B cell (primary cell): Measurements from ENCODE around the gene HOXD1. TPM values are rescaled to one million over a fixed set of nuclear protein-coding genes. Genes with fewer than 3 reads are reported as not detected.

Source experiments
- ATAC-seq: fragments of 200-7000 bp; cut with Tn5 transposase; one replicate; pipeline ENCODE4 v1.10.0; 2021; ENCODE audit warnings: low read depth, mild to moderate bottlenecking, moderate number of reproducible peaks, moderate library complexity
- CTCF ChIA-PET: fragments of 350-600 bp; sonication (Branson Sonifier 250); formaldehyde crosslinking; loops from one replicate; lab custom pipeline; 2021; ENCODE audit warnings: antibody characterized with exemption, inconsistent platforms; lab: Charles Lee
- POLR2A ChIA-PET: fragments of 350-600 bp; sonication (Branson Sonifier 250); formaldehyde crosslinking; loops from one replicate; lab custom pipeline; 2021; ENCODE audit warnings: antibody characterized with exemption; lab: Charles Lee
- DNase-seq: peaks from one replicate; pipeline ENCODE4 v3.0.0; 2013
- H2AFZ ChIP-seq: 2 replicates; pipeline ENCODE4 v1.6.1; 2012; ENCODE audit warnings: mild to moderate bottlenecking, low read depth, low read length; ENCODE audit not compliant: insufficient read depth, poor library complexity, severe bottlenecking
- H3K27ac ChIP-seq, 2 donors: 1 replicate in 1 of 2; 2 replicates in 1 of 2; pipeline ENCODE4 v1.5.1; 2012 to 2013; ENCODE audit warnings: low read length in 2 of 2, mild to moderate bottlenecking in 2 of 2, moderate library complexity in 1 of 2
- H3K27me3 ChIP-seq, 4 experiments: fragments of 200-600 bp in 1 of 4; sonication (generic) in 1 of 4; replicated peaks in 1 of 4; 1 replicate in 2 of 4; 2 replicates in 2 of 4; pipeline versions ENCODE4 v1.6.1 to v1.7.0; 2013 to 2016; ENCODE audit warnings: low read length in 3 of 4, mild to moderate bottlenecking in 2 of 4, mixed read lengths in 1 of 4, moderate library complexity in 1 of 4; ENCODE audit not compliant: insufficient read depth in 4 of 4, control insufficient read depth in 3 of 4; ENCODE audit errors: control extremely low read depth in 1 of 4
- H3K36me3 ChIP-seq, 2 experiments: replicated peaks in 1 of 2; 1 replicate in 1 of 2; 2 replicates in 1 of 2; pipeline versions ENCODE4 v1.6.1 to v1.7.1; 2013; ENCODE audit warnings: low read length in 1 of 2; ENCODE audit not compliant: insufficient read depth in 2 of 2, control insufficient read depth in 1 of 2; ENCODE audit errors: control extremely low read depth in 1 of 2, extremely low read depth in 1 of 2
- H3K4me1 ChIP-seq, 2 donors: fragments of 200-600 bp in 1 of 2; sonication (generic) in 1 of 2; 1 replicate in 1 of 2; 2 replicates in 1 of 2; pipeline versions ENCODE4 v1.5.1 to v1.6.1; 2013 to 2017; ENCODE audit warnings: low read length in 2 of 2; ENCODE audit not compliant: control insufficient read depth in 2 of 2, insufficient read depth in 2 of 2
- H3K4me2 ChIP-seq: replicated peaks from 2 replicates; pipeline ENCODE3; 2012; ENCODE audit warnings: mild to moderate bottlenecking, low read depth, low read length; ENCODE audit not compliant: poor library complexity, severe bottlenecking
- H3K4me3 ChIP-seq, 5 experiments: fragments of 200-600 bp in 1 of 5; sonication (generic) in 1 of 5; 1 replicate in 3 of 5; 2 replicates in 2 of 5; pipeline versions ENCODE4 v1.5.1 to v1.7.0; 2011 to 2016; ENCODE audit warnings: low read length in 4 of 5, mild to moderate bottlenecking in 4 of 5, low read depth in 2 of 5, control low read depth in 1 of 5, moderate library complexity in 1 of 5; ENCODE audit not compliant: insufficient read depth in 1 of 5; ENCODE audit errors: control extremely low read depth in 1 of 5, extremely low read depth in 1 of 5
- H3K79me2 ChIP-seq: fragments of 200-600 bp; sonication (generic); one replicate; pipeline ENCODE4 v1.6.0; 2016; ENCODE audit warnings: low read length; ENCODE audit not compliant: control insufficient read depth, insufficient read depth
- H3K9ac ChIP-seq: fragments of 200-600 bp; sonication (generic); 2 replicates; pipeline ENCODE4 v1.6.1; 2017; ENCODE audit warnings: mild to moderate bottlenecking, low read length, moderate library complexity
- H3K9me3 ChIP-seq, 3 donors: one replicate each; pipeline versions ENCODE4 v1.6.1 to v1.7.1; 2013; ENCODE audit warnings: low read length in 2 of 3; ENCODE audit not compliant: control insufficient read depth in 2 of 3, insufficient read depth in 1 of 3; ENCODE audit errors: control extremely low read depth in 1 of 3
- H4K20me1 ChIP-seq: 2 replicates; pipeline ENCODE4 v1.6.0; 2012; ENCODE audit warnings: mild to moderate bottlenecking, low read length; ENCODE audit not compliant: insufficient read depth, control insufficient read depth, poor library complexity, severe bottlenecking
- H3K27ac Mint-ChIP-seq: one replicate; pipeline ENCODE4 v1.8.0; 2021; ENCODE audit warnings: mixed read lengths
- H3K27me3 Mint-ChIP-seq: one replicate; pipeline ENCODE4 v1.8.0; 2021; ENCODE audit warnings: mixed read lengths
- H3K4me1 Mint-ChIP-seq: one replicate; pipeline ENCODE4 v1.8.0; 2021; ENCODE audit warnings: mixed read lengths
- H3K4me3 Mint-ChIP-seq: one replicate; pipeline ENCODE4 v1.8.0; 2021; ENCODE audit warnings: mixed read lengths
- H3K9me3 Mint-ChIP-seq: one replicate; pipeline ENCODE4 v1.8.0; 2022; ENCODE audit warnings: mixed read lengths; ENCODE audit not compliant: insufficient read depth
- CTCF ChIP-seq: fragments of 200-600 bp; IDR thresholded peaks from one replicate; pipeline ENCODE4 v1.8.0; 2022; ENCODE audit warnings: antibody characterized with exemption, mild to moderate bottlenecking
- EZH2 ChIP-seq: IDR thresholded peaks from 2 replicates; pipeline ENCODE4 v1.6.1; 2012; ENCODE audit warnings: borderline replicate concordance, low read depth, mild to moderate bottlenecking, moderate library complexity, low read length; ENCODE audit not compliant: insufficient read depth, poor library complexity, severe bottlenecking
- WGBS: methylation state at CpG from one replicate; pipeline ENCODE4 v1.1.5; 2013; ENCODE audit warnings: missing lambda C conversion rate; ENCODE audit not compliant: insufficient coverage; 5-methylcytosine and 5-hydroxymethylcytosine counted together
- intact Hi-C: fragments of 100-400 bp; cut with micrococcal nuclease; formaldehyde crosslinking; loops from one replicate; pipeline ENCODE4 v1.10.0; 2022
- polyA plus RNA-seq: library from polyadenylated mRNA; depleted of rRNA; stranded (reverse); fragments of >200 nt; gene quantifications from 2 replicates; pipeline ENCODE4 v1.2.3, GENCODE V29; 2012
- total RNA-seq, 2 donors: library from RNA; stranded (reverse); fragments of 120-200 nt in 1 of 2; gene quantifications; 1 replicate in 1 of 2; 2 replicates in 1 of 2; pipeline versions ENCODE4 v1.2.3 to v1.2.4, GENCODE V29; 2013 to 2022

Gene HOXD1
- total and polyA plus RNA-seq, 2 donors (not counting 1 experiment from before 2014, with no cell fraction given) = not detected

DNA sequence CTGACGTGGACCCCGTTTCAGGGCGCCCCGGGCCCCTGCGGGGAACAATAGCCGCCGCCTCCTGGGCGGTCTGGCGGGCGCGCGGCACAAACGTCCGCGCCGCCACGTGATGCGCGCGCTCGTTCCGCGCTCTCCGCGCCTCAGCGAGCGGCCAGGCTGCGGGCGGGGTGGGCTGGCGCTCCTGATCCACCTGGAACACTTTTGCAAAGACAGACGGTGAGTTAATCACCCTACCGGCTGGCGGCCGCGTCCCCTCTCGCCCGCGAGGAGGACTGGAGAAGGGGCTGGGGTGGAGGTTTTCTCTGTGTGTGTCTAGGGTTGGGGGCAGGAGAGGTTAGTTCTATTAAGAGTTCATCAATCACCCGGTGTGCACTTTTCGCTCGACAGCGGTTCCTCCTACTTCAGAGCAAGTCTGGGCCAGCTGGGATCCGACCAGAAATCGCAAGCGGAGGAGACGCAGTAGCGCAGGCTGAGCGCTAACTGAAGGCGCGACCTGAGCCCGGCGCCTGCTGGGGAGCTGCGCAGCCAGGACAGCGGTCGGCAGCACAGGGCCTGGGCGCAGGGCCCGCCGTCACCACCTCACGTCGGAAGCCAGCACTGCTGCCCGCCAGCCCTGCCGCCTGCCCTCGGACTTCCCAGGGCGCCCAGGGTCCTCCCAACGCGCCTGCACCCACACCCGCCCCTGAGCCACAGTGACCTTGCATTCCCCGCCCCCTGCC, 10.3 kb upstream of the HOXD1 start:
- TF ChIP-seq CTCF (no peak), EZH2 (no peak)
- 4% methylated on average over 68 of the region's 68 CpGs for WGBS
- H3K4me3 ChIP-seq = no peak overlapping the region
- peaks cover 0 to 9% (median 0%) of the 10 kb centered on the region in 3 donors for H3K9me3 ChIP-seq
- H3K79me2 ChIP-seq = no peaks in the 10 kb centered on the region
- H3K4me3 Mint-ChIP-seq = no peak overlapping the region
- H3K4me1 ChIP-seq = peaks cover 4 to 12% of the 10 kb centered on the region in 2 donors
- H4K20me1 ChIP-seq = no peaks in the 10 kb centered on the region
- H3K27me3 ChIP-seq = peaks cover 0 to 64% (median 56%) of the 10 kb centered on the region in 4 experiments
- POLR2A ChIA-PET = no interaction called here
- peaks cover 83% of the 10 kb centered on the region for H3K27me3 Mint-ChIP-seq
- no peak overlapping the region for H2AFZ ChIP-seq
- peaks cover 9% of the 10 kb centered on the region for H3K4me1 Mint-ChIP-seq
- intact Hi-C loops = no loop called here
- H3K27ac Mint-ChIP-seq = no peak overlapping the region
- CTCF ChIA-PET = no interaction called here
- DNase-seq = no peak
- ATAC-seq = no peak
- no peak overlapping the region for H3K27ac ChIP-seq
- peak overlapping the region; percentile 30 for H3K4me2 ChIP-seq
- H3K36me3 ChIP-seq = no peaks in the 10 kb centered on the region
- no peaks in the 10 kb centered on the region for H3K9me3 Mint-ChIP-seq
- no peak overlapping the region for H3K9ac ChIP-seq

GRCh38 chr2:176178757-176179295, 9.6 kb upstream of the HOXD1 start:
- Mint-ChIP-seq H3K27ac (no peak overlapping the region), H3K4me3 (no peak overlapping the region), H3K4me1 (peaks cover 9% of the 10 kb centered on the region), H3K27me3 (peaks cover 82% of the 10 kb centered on the region), H3K9me3 (no peaks in the 10 kb centered on the region)
- peaks cover 0 to 9% (median 0%) of the 10 kb centered on the region in 3 donors for H3K9me3 ChIP-seq
- DNase-seq (no peak), ATAC-seq (no peak)
- no peaks in the 10 kb centered on the region for H3K36me3 ChIP-seq
- no peak overlapping the region for H2AFZ ChIP-seq
- no peak overlapping the region for H3K4me3 ChIP-seq
- H3K4me1 ChIP-seq = peaks cover 4 to 12% of the 10 kb centered on the region in 2 donors
- no peak overlapping the region for H3K27ac ChIP-seq
- intact Hi-C loops = no loop called here
- no peak overlapping the region for H3K9ac ChIP-seq
- H3K27me3 ChIP-seq = peaks cover 0 to 64% (median 53%) of the 10 kb centered on the region in 4 experiments
- WGBS = no CpG with 5 or more reads among the region's 7 CpGs
- no peaks in the 10 kb centered on the region for H4K20me1 ChIP-seq
- H3K4me2 ChIP-seq = peak overlapping the region; percentile 30
- no peaks in the 10 kb centered on the region for H3K79me2 ChIP-seq
- ChIA-PET POLR2A (no interaction called here), CTCF (no interaction called here)
- TF ChIP-seq CTCF = no peak
- TF ChIP-seq EZH2 = no peak
